Neural progenitor cell (in vitro differentiated cells): Measurements from ENCODE around the gene HCFC1. TPM values are rescaled to one million over a fixed set of nuclear protein-coding genes. Genes with fewer than 3 reads are reported as not detected.

Experiments used
- DNase-seq: peaks from one replicate; pipeline ENCODE4 v3.0.0-alpha.2; 2016; ENCODE audit warnings: low spot score
- H2AFZ ChIP-seq: fragments of 200-600 bp; sonication (generic); replicated peaks from 2 replicates; pipeline ENCODE4 v1.6.1; 2016; ENCODE audit warnings: antibody characterized with exemption
- H3F3A ChIP-seq: fragments of 200-600 bp; sonication (generic); 2 replicates; pipeline ENCODE4 v1.6.1; 2016; ENCODE audit warnings: antibody characterized with exemption, low read depth
- H3K27ac ChIP-seq: fragments of 200-600 bp; sonication (generic); 2 replicates; pipeline ENCODE4 v1.5.1; 2016; ENCODE audit warnings: mild to moderate bottlenecking
- H3K27me3 ChIP-seq: fragments of 200-600 bp; sonication (generic); 2 replicates; pipeline ENCODE4 v1.6.1; 2016; ENCODE audit warnings: mild to moderate bottlenecking, moderate library complexity
- H3K36me3 ChIP-seq: fragments of 200-600 bp; sonication (generic); 2 replicates; pipeline ENCODE4 v1.5.1; 2016
- H3K4me1 ChIP-seq: fragments of 200-600 bp; sonication (generic); 2 replicates; pipeline ENCODE4 v1.6.1; 2016; ENCODE audit warnings: mixed run types
- H3K4me2 ChIP-seq: fragments of 200-600 bp; sonication (generic); 2 replicates; pipeline ENCODE4 v1.6.1; 2016
- H3K4me3 ChIP-seq: fragments of 200-600 bp; sonication (generic); 2 replicates; pipeline ENCODE4 v1.5.1; 2016
- H3K79me2 ChIP-seq: fragments of 200-600 bp; sonication (generic); 2 replicates; pipeline ENCODE4 v1.6.1; 2016; ENCODE audit warnings: low read depth
- H3K9ac ChIP-seq: fragments of 200-600 bp; sonication (generic); 2 replicates; pipeline ENCODE4 v1.6.1; 2016
- H3K9me3 ChIP-seq: fragments of 200-600 bp; sonication (generic); 2 replicates; pipeline ENCODE4 v1.5.1; 2016; ENCODE audit warnings: low read depth
- H4K20me1 ChIP-seq: fragments of 200-600 bp; sonication (generic); 2 replicates; pipeline ENCODE4 v1.6.1; 2016; ENCODE audit warnings: low read depth
- H3K27ac Mint-ChIP-seq: 3 replicates; pipeline ENCODE4 v1.8.0; 2021; ENCODE audit warnings: mixed read lengths
- H3K27me3 Mint-ChIP-seq: 2 replicates; pipeline ENCODE4 v1.8.0; 2022; ENCODE audit warnings: low read depth, mild to moderate bottlenecking, inconsistent platforms, moderate library complexity, mixed read lengths; ENCODE audit not compliant: insufficient read depth
- H3K36me3 Mint-ChIP-seq: 3 replicates; pipeline ENCODE4 v1.8.0; 2021; ENCODE audit warnings: mixed read lengths
- H3K4me1 Mint-ChIP-seq: 3 replicates; pipeline ENCODE4 v1.8.0; 2021; ENCODE audit warnings: mixed read lengths
- H3K4me3 Mint-ChIP-seq: 3 replicates; pipeline ENCODE4 v1.8.0; 2021; ENCODE audit warnings: mild to moderate bottlenecking, moderate library complexity, mixed read lengths
- H3K9me3 Mint-ChIP-seq: 3 replicates; pipeline ENCODE4 v1.8.0; 2020; ENCODE audit warnings: mixed read lengths
- EZH2 ChIP-seq: fragments of 200-600 bp; sonication (generic); IDR thresholded peaks from 2 replicates; pipeline ENCODE4 v1.6.1; 2017; ENCODE audit warnings: antibody characterized with exemption, mild to moderate bottlenecking, moderate library complexity
- EZH2phosphoT487 ChIP-seq: fragments of 200-600 bp; sonication (generic); IDR thresholded peaks from 2 replicates; pipeline ENCODE4 v1.6.1; 2017; ENCODE audit warnings: antibody characterized with exemption
- total RNA-seq: library from RNA; depleted of rRNA; stranded (reverse); fragments of >200 nt; gene quantifications from 2 replicates; pipeline ENCODE4 v1.2.3, GENCODE V29; 2015; ENCODE audit warnings: low replicate concordance
- TF ChIP-seq, protein P1 (sequence below): fragments of 200-600 bp; sonication (generic); IDR thresholded peaks from 2 replicates; pipeline ENCODE4 v1.5.1; 2017; ENCODE audit warnings: antibody characterized with exemption, mild to moderate bottlenecking

Gene HCFC1
- total RNA-seq, 1 donor from 2014 or later = 20.7 TPM

DNA sequence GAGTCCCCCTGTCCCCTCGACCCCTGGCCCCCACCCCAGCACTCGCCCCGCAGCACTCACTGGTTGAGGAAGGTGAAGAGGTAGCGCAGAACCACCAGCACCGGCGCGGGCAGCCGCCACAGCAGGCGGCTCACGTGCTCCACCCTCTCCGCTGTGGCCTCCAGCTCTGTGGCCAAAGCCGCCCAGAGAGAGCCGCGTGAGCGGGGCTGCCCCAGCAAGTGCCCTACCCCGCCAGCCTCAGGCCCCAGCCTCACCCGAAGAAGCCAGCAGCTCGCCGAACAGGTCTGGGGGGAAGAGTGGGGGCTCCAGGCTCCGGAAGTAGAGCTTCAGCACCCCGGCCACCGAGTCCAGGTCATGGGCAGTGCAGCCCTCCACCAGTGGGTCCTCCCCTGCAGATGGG is 61.2 kb downstream of the HCFC1 start:
- no peaks in the 10 kb centered on the region for H3K79me2 ChIP-seq
- no peak overlapping the region for H3K27ac ChIP-seq
- no peaks in the 10 kb centered on the region for H3K27me3 ChIP-seq
- H3K4me1 ChIP-seq = no peaks in the 10 kb centered on the region
- no peaks in the 10 kb centered on the region for H3F3A ChIP-seq
- H4K20me1 ChIP-seq = no peaks in the 10 kb centered on the region
- Mint-ChIP-seq H3K9me3 (peaks cover 17% of the 10 kb centered on the region), H3K4me3 (no peak overlapping the region), H3K27me3 (no peaks in the 10 kb centered on the region), H3K27ac (no peak overlapping the region), H3K36me3 (no peaks in the 10 kb centered on the region), H3K4me1 (peaks cover 4% of the 10 kb centered on the region)
- no peak overlapping the region for H3K4me3 ChIP-seq
- H3K9me3 ChIP-seq = no peaks in the 10 kb centered on the region
- H2AFZ ChIP-seq = no peak overlapping the region
- no peak overlapping the region for H3K4me2 ChIP-seq
- no peak for TF ChIP-seq EZH2
- TF ChIP-seq, protein P1, sequence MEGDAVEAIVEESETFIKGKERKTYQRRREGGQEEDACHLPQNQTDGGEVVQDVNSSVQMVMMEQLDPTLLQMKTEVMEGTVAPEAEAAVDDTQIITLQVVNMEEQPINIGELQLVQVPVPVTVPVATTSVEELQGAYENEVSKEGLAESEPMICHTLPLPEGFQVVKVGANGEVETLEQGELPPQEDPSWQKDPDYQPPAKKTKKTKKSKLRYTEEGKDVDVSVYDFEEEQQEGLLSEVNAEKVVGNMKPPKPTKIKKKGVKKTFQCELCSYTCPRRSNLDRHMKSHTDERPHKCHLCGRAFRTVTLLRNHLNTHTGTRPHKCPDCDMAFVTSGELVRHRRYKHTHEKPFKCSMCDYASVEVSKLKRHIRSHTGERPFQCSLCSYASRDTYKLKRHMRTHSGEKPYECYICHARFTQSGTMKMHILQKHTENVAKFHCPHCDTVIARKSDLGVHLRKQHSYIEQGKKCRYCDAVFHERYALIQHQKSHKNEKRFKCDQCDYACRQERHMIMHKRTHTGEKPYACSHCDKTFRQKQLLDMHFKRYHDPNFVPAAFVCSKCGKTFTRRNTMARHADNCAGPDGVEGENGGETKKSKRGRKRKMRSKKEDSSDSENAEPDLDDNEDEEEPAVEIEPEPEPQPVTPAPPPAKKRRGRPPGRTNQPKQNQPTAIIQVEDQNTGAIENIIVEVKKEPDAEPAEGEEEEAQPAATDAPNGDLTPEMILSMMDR = no peak
- DNase-seq = no peak
- no peak overlapping the region for H3K9ac ChIP-seq
- H3K36me3 ChIP-seq = no peaks in the 10 kb centered on the region

DNA sequence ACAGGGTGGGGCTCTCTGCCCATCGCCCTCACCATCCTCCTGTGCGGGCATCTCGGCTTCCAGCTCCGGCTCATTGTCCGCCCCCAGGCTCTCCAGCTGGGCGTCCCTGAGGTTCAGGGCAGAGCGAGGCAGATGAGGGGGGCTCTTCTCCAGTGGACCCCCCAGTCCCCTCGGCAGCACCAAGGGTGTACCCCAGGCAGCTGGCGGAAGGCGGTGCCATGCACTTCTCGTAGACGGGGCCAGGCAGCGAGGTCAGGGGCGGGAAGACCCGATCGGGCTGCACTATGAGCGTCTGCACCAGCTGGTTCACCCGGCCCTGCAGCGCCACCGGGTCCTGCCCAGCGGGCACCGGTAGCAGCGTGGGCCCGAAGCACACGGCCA is 61.6 kb downstream of the HCFC1 start:
- H3K9ac ChIP-seq = no peak overlapping the region
- H3K9me3 ChIP-seq = no peaks in the 10 kb centered on the region
- no peaks in the 10 kb centered on the region for H3K79me2 ChIP-seq
- H3K27me3 ChIP-seq = no peaks in the 10 kb centered on the region
- TF ChIP-seq, protein P1 = no peak
- no peak for TF ChIP-seq EZH2phosphoT487
- Mint-ChIP-seq H3K9me3 (peaks cover 17% of the 10 kb centered on the region), H3K4me3 (no peak overlapping the region), H3K27me3 (no peaks in the 10 kb centered on the region), H3K36me3 (no peaks in the 10 kb centered on the region), H3K4me1 (peaks cover 4% of the 10 kb centered on the region), H3K27ac (no peak overlapping the region)
- no peaks in the 10 kb centered on the region for H4K20me1 ChIP-seq
- H3K4me2 ChIP-seq = no peak overlapping the region
- no peak overlapping the region for H3K4me3 ChIP-seq
- DNase-seq = no peak
- H3K36me3 ChIP-seq = no peaks in the 10 kb centered on the region
- H2AFZ ChIP-seq = no peak overlapping the region
- no peak overlapping the region for H3K27ac ChIP-seq
- no peaks in the 10 kb centered on the region for H3K4me1 ChIP-seq
- no peaks in the 10 kb centered on the region for H3F3A ChIP-seq

DNA sequence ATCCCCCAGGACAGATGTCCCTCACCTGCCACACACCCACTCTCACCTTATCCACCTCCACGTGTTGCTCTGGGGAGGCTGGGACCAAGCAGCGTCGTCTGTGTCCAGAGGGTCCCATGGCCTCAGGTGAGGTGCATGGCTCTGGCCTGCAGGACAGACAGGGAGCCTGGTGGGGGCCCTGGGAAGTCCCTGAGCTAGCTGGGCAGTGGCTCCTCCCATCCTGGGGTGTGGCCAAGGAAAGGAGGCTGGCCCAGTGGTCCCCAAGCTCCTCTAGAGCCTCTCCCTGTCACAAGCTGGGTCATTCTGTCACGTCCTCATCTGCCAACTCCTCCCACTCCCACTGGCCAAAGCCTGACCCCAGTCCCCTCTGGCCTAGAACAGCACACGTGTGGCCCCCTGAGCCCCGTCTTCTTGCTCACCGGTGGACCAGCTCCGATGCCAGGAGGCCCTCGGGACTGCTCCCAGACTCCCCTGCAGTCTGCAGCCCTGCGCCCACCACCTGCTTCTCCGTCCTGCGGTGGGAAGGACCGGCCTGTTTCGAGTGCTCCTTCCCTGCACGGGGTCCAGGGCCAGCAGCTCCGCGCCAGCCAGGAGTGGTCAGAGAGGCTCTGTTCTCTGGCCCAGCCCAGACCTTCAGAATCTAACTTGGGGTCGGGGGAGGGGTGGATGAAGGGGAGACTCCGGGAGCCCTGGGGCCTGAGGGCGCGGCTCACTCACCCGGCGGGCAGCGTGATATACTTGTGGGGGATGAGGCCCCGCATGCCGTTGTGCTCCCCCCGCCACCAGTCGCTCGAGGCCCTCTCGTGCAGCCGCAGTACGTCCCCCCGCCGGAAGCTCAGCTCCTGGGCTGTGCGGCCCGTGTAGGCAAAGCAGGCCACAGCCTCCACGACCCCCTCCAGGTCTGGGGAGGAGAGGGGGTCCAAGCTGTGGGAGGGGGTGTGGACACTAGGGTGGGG is 62.3 kb downstream of the HCFC1 start:
- Histone ChIP-seq H3K4me3 (no peak overlapping the region), H3F3A (no peaks in the 10 kb centered on the region), H3K79me2 (no peaks in the 10 kb centered on the region), H3K9ac (no peak overlapping the region), H3K9me3 (no peaks in the 10 kb centered on the region), H3K27ac (no peak overlapping the region), H4K20me1 (no peaks in the 10 kb centered on the region), H3K4me1 (no peaks in the 10 kb centered on the region), H3K4me2 (no peak overlapping the region), H3K27me3 (no peaks in the 10 kb centered on the region), H2AFZ (no peak overlapping the region), H3K36me3 (no peaks in the 10 kb centered on the region)
- Mint-ChIP-seq H3K4me3 (no peak overlapping the region), H3K9me3 (peaks cover 19% of the 10 kb centered on the region), H3K4me1 (peaks cover 4% of the 10 kb centered on the region), H3K36me3 (no peaks in the 10 kb centered on the region), H3K27me3 (no peaks in the 10 kb centered on the region), H3K27ac (no peak overlapping the region)
- DNase-seq = peak; percentile 66
- TF ChIP-seq EZH2phosphoT487 (no peak), EZH2 (no peak)
- TF ChIP-seq, protein P1 = no peak
